Measurements from ENCODE around the gene VSIG2.

GRCh38 chr11:124740277-124740882, 11.7 kb downstream of the VSIG2 start:
- no peak for TF ChIP-seq ZSCAN30 (tag by site-specific recombination; IDR thresholded peaks at IDR 0.05)
- TF ChIP-seq CTCF (tag by site-specific recombination; IDR thresholded peaks at IDR 0.05), result peak; percentile 74
- TF ChIP-seq PRDM1 (tag by site-specific recombination; IDR thresholded peaks at IDR 0.05), result no peak
- TF ChIP-seq, protein P1, sequence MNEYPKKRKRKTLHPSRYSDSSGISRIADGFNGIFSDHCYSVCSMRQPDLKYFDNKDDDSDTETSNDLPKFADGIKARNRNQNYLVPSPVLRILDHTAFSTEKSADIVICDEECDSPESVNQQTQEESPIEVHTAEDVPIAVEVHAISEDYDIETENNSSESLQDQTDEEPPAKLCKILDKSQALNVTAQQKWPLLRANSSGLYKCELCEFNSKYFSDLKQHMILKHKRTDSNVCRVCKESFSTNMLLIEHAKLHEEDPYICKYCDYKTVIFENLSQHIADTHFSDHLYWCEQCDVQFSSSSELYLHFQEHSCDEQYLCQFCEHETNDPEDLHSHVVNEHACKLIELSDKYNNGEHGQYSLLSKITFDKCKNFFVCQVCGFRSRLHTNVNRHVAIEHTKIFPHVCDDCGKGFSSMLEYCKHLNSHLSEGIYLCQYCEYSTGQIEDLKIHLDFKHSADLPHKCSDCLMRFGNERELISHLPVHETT (tag by site-specific recombination; IDR thresholded peaks at IDR 0.05), result no peak
- TF ChIP-seq ZNF274 (IDR thresholded peaks at IDR 0.05; ENCODE audit: low read length), result no peak
- TF ChIP-seq ZNF274 (tag by site-specific recombination; IDR thresholded peaks at IDR 0.05; ENCODE audit: borderline replicate concordance), result no peak
- no peak; the same call in 1 of the 2 replicates for TF ChIP-seq ZNF394 (tag by site-specific recombination; IDR thresholded peaks at IDR 0.05; ENCODE audit: borderline replicate concordance)
- no peak for TF ChIP-seq SP7 (tag by site-specific recombination; IDR thresholded peaks at IDR 0.05)
- TF ChIP-seq HOXD13 (CRISPR knock-in tag; IDR thresholded peaks at IDR 0.05; ENCODE audit: borderline replicate concordance), result no peak
- no peak for TF ChIP-seq ZNF302 (tag by site-specific recombination; IDR thresholded peaks at IDR 0.05; ENCODE audit: low read depth)
- peak; percentile 68 for TF ChIP-seq EGR2 (tag by site-specific recombination; IDR thresholded peaks at IDR 0.05; ENCODE audit: low read depth)
- no peak for TF ChIP-seq ZNF792 (tag by site-specific recombination; IDR thresholded peaks at IDR 0.05)
- no peak for TF ChIP-seq TCF7L2 (IDR thresholded peaks at IDR 0.05; ENCODE audit: borderline replicate concordance, low read depth, low read length)
- no peak for TF ChIP-seq ZNF121 (tag by site-specific recombination; IDR thresholded peaks at IDR 0.05)
